IMR-90 (cell line): ENCODE results near the gene TP53I11.

ENCODE experiments used
- BHLHE40 ChIP-seq: fragments of 150-350 bp; IDR thresholded peaks from 2 replicates; pipeline ENCODE4 v1.6.1; 2016; ENCODE audit warnings: mild to moderate bottlenecking, low read depth, low read length
- CEBPB ChIP-seq: IDR thresholded peaks from 2 replicates; pipeline ENCODE4 v1.6.1; 2012; ENCODE audit warnings: low read depth, low read length, improper control_type of control experiment
- CTCF ChIP-seq: conservative IDR thresholded peaks from 2 replicates; pipeline ENCODE4 v1.5.1; 2012; ENCODE audit warnings: mild to moderate bottlenecking, low read depth, low read length, improper control_type of control experiment
- ELK1 ChIP-seq: fragments of 150-350 bp; IDR thresholded peaks from 2 replicates; pipeline ENCODE4 v1.6.1; 2016; ENCODE audit warnings: low read depth, mild to moderate bottlenecking, low read length, moderate library complexity, borderline replicate concordance
- FOS ChIP-seq: fragments of 150-350 bp; IDR thresholded peaks from 2 replicates; pipeline ENCODE4 v1.6.1; 2016; ENCODE audit warnings: low read depth, low read length
- NFE2L2 ChIP-seq: fragments of 150-350 bp; IDR thresholded peaks from 2 replicates; pipeline ENCODE4 v1.6.1; 2016; ENCODE audit warnings: low read depth, mild to moderate bottlenecking, low read length
- POLR2A ChIP-seq: IDR thresholded peaks from 2 replicates; pipeline ENCODE4 v1.6.1; 2012; ENCODE audit warnings: mild to moderate bottlenecking, low read depth, low read length
- RCOR1 ChIP-seq: IDR thresholded peaks from 2 replicates; pipeline ENCODE4 v1.6.1; 2012; ENCODE audit warnings: mild to moderate bottlenecking, low read length, improper control_type of control experiment; ENCODE audit not compliant: insufficient replicate concordance
- RFX5 ChIP-seq: IDR thresholded peaks from 2 replicates; pipeline ENCODE4 v1.8.0; 2012; ENCODE audit warnings: low read depth, mild to moderate bottlenecking, low read length, moderate library complexity

- TF ChIP-seq BHLHE40 (no peak), CTCF (no peak), RCOR1 (no peak), ELK1 (no peak), POLR2A (no peak), RFX5 (no peak), NFE2L2 (no peak), CEBPB (no peak), FOS (no peak)
Measured at GRCh38 chr11:44944181-44944852, 6.4 kb downstream of the TP53I11 start.
